Frontal cortex (tissue), 4 donors: ENCODE results near the gene CACNA1D. TPM values are rescaled to one million over a fixed set of nuclear protein-coding genes. Genes with fewer than 3 reads are reported as not detected.
"Not testable (repeated sequence)": the region's sequence is repeated elsewhere in the genome, so short reads cannot be mapped to it uniquely, and the experiment has no call there.

Experiments
- DNase-seq, 2 donors: peaks; one replicate each; pipeline ENCODE4 v3.0.0; 2012; ENCODE audit warnings: low spot score in 2 of 2
- FAIRE-seq: peaks from 2 replicates; lab custom pipeline; 2012; peaks lifted over from hg19 to GRCh38; lab: Jason Lieb, UNC
- total RNA-seq: library from RNA; depleted of rRNA; stranded (reverse); fragments of >200 nt; gene quantifications from one replicate; pipeline ENCODE4 v1.2.3, GENCODE V29; 2014
- donor health status: control.
- donor health status: control.
- donor health status: control.

Gene CACNA1D
- total RNA-seq, 1 donor from 2014 or later, result 21.6 TPM

DNA sequence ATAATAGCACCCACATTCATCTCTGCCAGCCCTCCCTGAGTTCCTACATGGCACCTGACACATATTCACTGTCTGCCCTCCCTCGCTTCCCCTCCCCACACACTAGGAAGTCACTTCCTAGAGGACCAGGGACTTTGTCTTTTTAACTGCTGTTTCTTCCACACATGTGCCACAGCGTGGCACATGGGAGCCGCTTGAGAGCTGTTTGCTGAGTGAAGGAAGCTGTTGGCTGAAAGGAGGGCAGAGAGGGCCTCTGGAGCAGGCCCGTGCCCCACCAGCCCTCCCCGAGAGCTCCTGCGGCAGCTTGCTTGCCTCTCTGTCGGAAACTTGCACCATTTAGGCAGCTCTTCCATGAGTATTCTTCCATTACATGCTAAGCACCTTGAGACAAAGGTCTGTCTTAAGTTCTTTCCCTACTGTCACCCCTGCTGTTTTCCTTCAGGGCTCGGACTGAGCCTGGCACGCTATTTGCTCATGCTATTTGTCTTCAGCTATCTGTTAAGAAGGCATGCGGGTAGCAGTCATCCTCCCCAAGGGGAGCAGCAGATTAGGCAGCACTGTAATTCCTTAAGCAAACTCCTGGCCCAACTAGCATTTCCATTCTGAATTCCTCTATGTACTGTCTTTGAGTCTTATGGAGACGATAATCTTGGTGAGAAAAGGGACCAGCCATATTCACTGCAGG lies 72.2 kb downstream of the CACNA1D start:
- DNase-seq (no peak), FAIRE-seq (no peak)

- DNase-seq (no peak), FAIRE-seq (no peak)
Observed at GRCh38 chr3:53570081-53570480, 75.7 kb downstream of the CACNA1D start.

- DNase-seq (no peak), FAIRE-seq (no peak)
Observed at GRCh38 chr3:53570709-53571108, 76.3 kb downstream of the CACNA1D start.

DNA sequence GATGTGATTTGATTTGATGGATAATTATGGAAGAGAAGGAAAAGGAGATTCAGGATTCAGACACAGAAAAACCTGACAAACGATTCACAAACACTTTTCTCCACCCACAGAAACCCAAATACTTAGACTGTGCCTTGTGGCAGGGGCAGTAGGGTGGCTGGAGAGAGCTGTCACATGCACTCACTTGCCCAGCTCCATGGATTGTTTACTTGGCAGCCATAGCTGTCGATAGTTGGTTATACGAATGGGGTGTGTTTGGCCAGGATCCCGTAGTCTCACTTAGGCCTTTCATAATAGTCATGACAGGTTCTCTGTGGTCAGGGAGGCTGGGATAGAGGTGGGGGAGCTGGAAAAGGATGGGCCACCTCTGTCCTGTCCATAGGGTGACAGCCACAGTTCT lies 76.9 kb downstream of the CACNA1D start:
- DNase-seq, result no peak
- no peak for FAIRE-seq

GRCh38 chr3:53572184-53572583 lies 77.8 kb downstream of the CACNA1D start:
- not testable (repeated sequence) for FAIRE-seq, DNase-seq

GRCh38 chr3:53577506-53577905 lies 83.1 kb downstream of the CACNA1D start:
- DNase-seq (no peak), FAIRE-seq (no peak)

- DNase-seq, result no peak
- FAIRE-seq, result no peak
Observed at GRCh38 chr3:53579636-53580035, 85.2 kb downstream of the CACNA1D start.

GRCh38 chr3:53581671-53582070 lies 87.3 kb downstream of the CACNA1D start:
- FAIRE-seq, result no peak
- no peak for DNase-seq

DNA sequence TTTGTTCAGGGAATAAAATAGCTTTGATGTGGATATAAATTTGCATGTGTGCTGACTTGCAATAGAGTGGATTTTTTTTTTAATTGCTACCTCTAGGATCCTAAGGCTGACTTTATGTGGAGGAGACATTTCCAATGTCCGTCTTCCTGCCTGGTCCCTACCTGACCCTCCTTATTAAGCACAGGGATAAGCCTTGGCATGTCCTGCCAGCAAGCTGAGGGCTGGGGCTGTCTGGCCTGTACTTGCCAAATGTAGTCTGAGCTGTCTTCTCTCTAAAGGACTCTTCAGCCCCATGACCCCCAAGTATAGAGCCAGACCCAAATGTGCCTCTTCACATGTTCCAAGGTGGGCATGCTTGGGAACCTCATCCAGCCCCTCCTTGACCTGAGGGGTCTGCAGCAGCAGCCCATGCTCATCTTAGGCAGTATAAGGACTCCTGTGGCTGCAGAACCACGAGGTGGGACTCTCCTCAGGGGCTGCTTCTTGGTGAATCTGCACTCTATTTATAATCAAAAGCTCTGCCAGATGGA lies 88.8 kb downstream of the CACNA1D start:
- FAIRE-seq (no peak), DNase-seq (no peak)

DNA sequence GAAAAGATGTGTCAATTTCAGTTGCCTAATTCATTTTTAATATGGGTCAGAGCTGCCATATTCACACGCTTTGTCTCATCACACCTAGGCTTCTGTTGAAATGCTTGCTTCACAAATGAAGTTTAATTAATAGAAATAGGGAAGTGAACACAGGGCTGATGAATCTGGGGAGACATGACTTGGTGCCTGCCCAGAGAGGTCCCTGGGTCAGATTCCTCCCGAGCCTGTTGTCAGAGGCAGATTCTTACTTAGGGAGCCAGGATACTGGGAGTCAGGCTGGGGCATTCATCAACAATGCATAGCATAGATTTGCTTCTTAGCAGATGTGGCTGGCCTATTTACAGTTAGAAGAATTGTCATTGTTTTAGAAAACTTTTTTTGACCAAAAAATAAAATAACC lies 90.6 kb downstream of the CACNA1D start:
- DNase-seq, result no peak
- no peak for FAIRE-seq

DNA sequence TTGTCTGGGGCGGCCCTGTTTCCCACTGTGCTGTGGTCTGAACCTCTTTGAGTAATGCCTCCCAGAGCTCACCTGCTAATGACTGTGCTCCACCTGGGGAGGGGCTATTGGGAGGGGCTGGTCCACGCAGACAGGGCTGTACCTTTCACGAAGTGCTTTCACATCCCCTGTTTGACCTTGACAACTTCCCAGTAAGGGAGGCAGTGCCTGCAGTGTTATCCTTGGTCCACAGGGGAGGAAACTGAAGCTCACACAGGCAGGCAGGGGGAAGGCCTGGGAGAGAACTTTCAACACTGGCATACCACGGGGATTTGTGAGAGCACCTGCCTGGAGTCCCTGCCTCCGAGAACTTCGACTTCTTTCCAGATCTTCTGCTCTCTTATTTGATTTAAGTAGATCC lies 91.2 kb downstream of the CACNA1D start:
- FAIRE-seq (no peak), DNase-seq (no peak)

- DNase-seq, result no peak
- FAIRE-seq, result no peak
Observed at GRCh38 chr3:53588122-53588521, 93.7 kb downstream of the CACNA1D start.

- DNase-seq (no peak), FAIRE-seq (no peak)
Observed at GRCh38 chr3:53589201-53589600, 94.8 kb downstream of the CACNA1D start.

GRCh38 chr3:53589806-53590205 lies 95.4 kb downstream of the CACNA1D start:
- DNase-seq (no peak), FAIRE-seq (no peak)

GRCh38 chr3:53590606-53591005 lies 96.2 kb downstream of the CACNA1D start:
- DNase-seq (no peak), FAIRE-seq (no peak)

GRCh38 chr3:53591646-53592045 lies 97.2 kb downstream of the CACNA1D start:
- no peak for FAIRE-seq

GRCh38 chr3:53592862-53593261 lies 98.5 kb downstream of the CACNA1D start:
- FAIRE-seq (no peak), DNase-seq (no peak)

More at GRCh38 chr3:53591646-53592045, 97.2 kb downstream of the CACNA1D start:
- no peak for DNase-seq

DNA sequence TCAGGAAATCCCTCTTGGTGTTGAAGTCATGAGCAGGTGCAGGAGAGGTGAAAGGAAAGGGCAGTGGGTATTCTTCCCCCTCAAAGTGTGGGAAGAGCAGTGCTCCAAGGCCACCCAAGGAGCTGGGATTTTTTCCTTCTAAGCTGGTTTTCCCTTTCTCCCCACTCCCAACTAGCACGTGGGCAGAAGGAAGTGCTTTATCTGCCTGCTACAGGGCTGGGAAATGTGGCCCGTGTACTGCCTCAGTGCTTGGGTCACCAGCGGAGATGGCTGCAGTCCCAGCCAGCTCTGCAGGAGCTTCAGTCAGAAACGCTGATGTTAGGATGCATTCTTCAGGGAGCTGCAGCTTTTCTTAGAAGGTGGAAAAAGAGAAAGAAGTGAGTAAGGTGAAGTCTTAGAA lies 99.2 kb downstream of the CACNA1D start:
- DNase-seq (no peak), FAIRE-seq (no peak)

DNA sequence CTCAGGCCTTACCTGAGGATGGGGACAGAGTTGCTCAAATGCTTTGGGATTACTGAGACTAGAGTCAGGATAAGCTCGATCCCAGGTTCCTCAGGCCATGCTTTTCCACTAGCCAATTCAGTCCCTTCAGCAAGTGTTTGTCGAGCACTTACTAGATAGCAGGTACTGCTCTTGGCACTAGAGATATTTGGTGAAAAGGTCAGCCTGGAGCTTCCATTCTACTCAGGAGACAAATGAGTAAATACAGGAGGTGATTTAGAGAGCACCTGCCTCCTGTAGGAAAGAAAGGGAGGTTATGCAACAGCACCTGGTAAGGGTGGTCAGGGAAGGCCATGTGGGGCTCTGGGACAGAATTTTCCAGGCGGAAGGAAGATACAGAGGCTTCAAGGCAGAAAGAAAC lies 99.9 kb downstream of the CACNA1D start:
- FAIRE-seq (no peak), DNase-seq (no peak)

GRCh38 chr3:53595660-53596059 lies 101.2 kb downstream of the CACNA1D start:
- DNase-seq (no peak), FAIRE-seq (no peak)

- no peak for FAIRE-seq
Observed at GRCh38 chr3:53597136-53597915, 102.9 kb downstream of the CACNA1D start.

More at GRCh38 chr3:53597136-53597915, 102.9 kb downstream of the CACNA1D start:
- DNase-seq, result no peak
